H1 (cell line): Measurements from ENCODE around the gene FBXO45. TPM values are rescaled to one million over a fixed set of nuclear protein-coding genes. Genes with fewer than 3 reads are reported as not detected.

Experiments used
- CTCF ChIA-PET: fragments of 300-600 bp; sonication (Branson Sonifier 250); formaldehyde crosslinking; loops from one replicate; lab custom pipeline; 2021; ENCODE audit not compliant: partially characterized antibody; lab: Charles Lee
- POLR2A ChIA-PET: fragments of 300-600 bp; sonication (Branson Sonifier 250); formaldehyde crosslinking; loops from one replicate; lab custom pipeline; 2021; ENCODE audit warnings: inconsistent platforms; ENCODE audit not compliant: partially characterized antibody; lab: Charles Lee
- DNase-seq, 2 experiments: peaks; one replicate each; pipeline versions ENCODE4 v3.0.0 to v3.0.0-alpha.2; 2010 to 2022; ENCODE audit warnings: low spot score in 2 of 2, low read depth in 1 of 2, mixed read lengths in 1 of 2
- FAIRE-seq: peaks from 2 replicates; lab custom pipeline; 2011; peaks lifted over from hg19 to GRCh38; lab: Jason Lieb, UNC
- H2AFZ ChIP-seq: 2 replicates; pipeline ENCODE4 v1.8.1; 2012; ENCODE audit warnings: low read length, inconsistent platforms
- H2AK5ac ChIP-seq: 2 replicates; pipeline ENCODE4 v1.6.1; 2013; ENCODE audit warnings: low read depth, low read length
- H2BK120ac ChIP-seq: replicated peaks from 2 replicates; pipeline ENCODE3; 2013; ENCODE audit warnings: low read depth, low read length, inconsistent platforms
- H2BK12ac ChIP-seq: 2 replicates; pipeline ENCODE4 v1.6.1; 2013; ENCODE audit warnings: low read depth, low read length
- H2BK15ac ChIP-seq: 2 replicates; pipeline ENCODE4 v1.6.1; 2013; ENCODE audit warnings: low read length
- H2BK20ac ChIP-seq: 2 replicates; pipeline ENCODE4 v1.6.1; 2013; ENCODE audit warnings: low read length
- H2BK5ac ChIP-seq: 2 replicates; pipeline ENCODE4 v1.6.1; 2013; ENCODE audit warnings: low read depth, low read length
- H3K14ac ChIP-seq: 2 replicates; pipeline ENCODE4 v1.6.1; 2013; ENCODE audit warnings: inconsistent platforms; ENCODE audit not compliant: insufficient read length
- H3K18ac ChIP-seq: 2 replicates; pipeline ENCODE4 v1.6.1; 2013; ENCODE audit warnings: low read length; ENCODE audit errors: extremely low read depth
- H3K23ac ChIP-seq: 2 replicates; pipeline ENCODE4 v1.6.1; 2013; ENCODE audit warnings: inconsistent platforms; ENCODE audit not compliant: insufficient read length
- H3K23me2 ChIP-seq: 2 replicates; pipeline ENCODE4 v1.6.1; 2013; ENCODE audit warnings: low read depth, low read length
- H3K27ac ChIP-seq: 2 replicates; pipeline ENCODE4 v1.6.1; 2011; ENCODE audit warnings: low read depth, low read length, inconsistent platforms
- H3K27me3 ChIP-seq, 4 experiments: replicated peaks in 1 of 4; 1 replicate in 1 of 4; 2 replicates in 3 of 4; pipeline versions ENCODE4 v1.6.1 to v1.8.1; 2011 to 2013; ENCODE audit warnings: low read length in 3 of 4, mild to moderate bottlenecking in 3 of 4, inconsistent platforms in 2 of 4, mixed read lengths in 2 of 4, moderate library complexity in 1 of 4; ENCODE audit not compliant: control insufficient read depth in 3 of 4, insufficient read depth in 3 of 4; ENCODE audit errors: extremely low read depth in 1 of 4
- H3K36me3 ChIP-seq, 4 experiments: 2 replicates each; pipeline versions ENCODE4 v1.6.1 to v1.8.1; 2011 to 2013; ENCODE audit warnings: mild to moderate bottlenecking in 4 of 4, low read length in 3 of 4, moderate library complexity in 2 of 4, control low read depth in 1 of 4, inconsistent platforms in 1 of 4; ENCODE audit not compliant: insufficient read depth in 4 of 4, control insufficient read depth in 2 of 4
- H3K4ac ChIP-seq: replicated peaks from 2 replicates; pipeline ENCODE3; 2013; ENCODE audit warnings: low read length, low read depth, mixed read lengths, inconsistent platforms; ENCODE audit not compliant: insufficient read length
- H3K4me1 ChIP-seq, 4 experiments: replicated peaks in 1 of 4; 1 replicate in 1 of 4; 2 replicates in 3 of 4; pipeline versions ENCODE4 v1.6.1 to v1.8.1; 2011 to 2013; ENCODE audit warnings: low read length in 3 of 4, inconsistent platforms in 2 of 4, mixed read lengths in 1 of 4; ENCODE audit not compliant: insufficient read depth in 4 of 4, control insufficient read depth in 3 of 4
- H3K4me2 ChIP-seq, 2 experiments: 2 replicates each; pipeline versions ENCODE4 v1.6.1 to v1.8.1; 2011 to 2013; ENCODE audit warnings: low read depth in 2 of 2, low read length in 2 of 2, control low read depth in 1 of 2, inconsistent platforms in 1 of 2, mild to moderate bottlenecking in 1 of 2; ENCODE audit not compliant: insufficient read depth in 1 of 2
- H3K4me3 ChIP-seq, 4 experiments: fragments of 200-600, 300-600 bp in 1 of 4; sonication (generic), shearing (Covaris generic), sonication (Bioruptor Twin) in 1 of 4; 2 replicates each; pipeline versions ENCODE4 v1.5.1 to v1.8.1; 2011 to 2016; ENCODE audit warnings: low read length in 4 of 4, low read depth in 3 of 4, control low read depth in 2 of 4, inconsistent platforms in 2 of 4, mild to moderate bottlenecking in 2 of 4, mixed read lengths in 1 of 4, moderate library complexity in 1 of 4; ENCODE audit not compliant: insufficient read depth in 2 of 4; ENCODE audit errors: extremely low read depth in 1 of 4
- H3K56ac ChIP-seq: replicated peaks from 2 replicates; pipeline ENCODE3; 2013; ENCODE audit warnings: low read depth, mild to moderate bottlenecking, mixed read lengths, low read length, inconsistent platforms; ENCODE audit not compliant: insufficient read length
- H3K79me1 ChIP-seq: 2 replicates; pipeline ENCODE4 v1.6.1; 2013; ENCODE audit warnings: low read depth, low read length, control low read depth
- H3K79me2 ChIP-seq, 2 experiments: 2 replicates each; pipeline versions ENCODE4 v1.6.1 to v1.8.1; 2012 to 2013; ENCODE audit warnings: low read length in 2 of 2, mild to moderate bottlenecking in 2 of 2, inconsistent platforms in 1 of 2; ENCODE audit not compliant: insufficient read depth in 2 of 2, control insufficient read depth in 1 of 2
- H3K9ac ChIP-seq, 4 experiments: replicated peaks in 1 of 4; 1 replicate in 1 of 4; 2 replicates in 3 of 4; pipeline versions ENCODE4 v1.6.1 to v1.8.1; 2011 to 2013; ENCODE audit warnings: low read depth in 3 of 4, low read length in 3 of 4, control low read depth in 2 of 4, mild to moderate bottlenecking in 2 of 4, moderate library complexity in 2 of 4, inconsistent platforms in 1 of 4; ENCODE audit errors: extremely low read depth in 1 of 4
- H3K9me3 ChIP-seq, 2 experiments: 2 replicates each; pipeline versions ENCODE4 v1.6.1 to v1.8.1; 2012 to 2013; ENCODE audit warnings: mild to moderate bottlenecking in 2 of 2, moderate library complexity in 2 of 2, control low read depth in 1 of 2, inconsistent platforms in 1 of 2, low read depth in 1 of 2, low read length in 1 of 2, mixed read lengths in 1 of 2; ENCODE audit not compliant: insufficient read depth in 2 of 2
- H4K20me1 ChIP-seq, 2 experiments: replicated peaks in 1 of 2; 2 replicates each; pipeline versions ENCODE3 to v1.8.1; 2011 to 2013; ENCODE audit warnings: inconsistent platforms in 2 of 2, low read length in 2 of 2, mild to moderate bottlenecking in 1 of 2; ENCODE audit not compliant: insufficient read depth in 2 of 2, control insufficient read depth in 1 of 2
- H4K5ac ChIP-seq: 2 replicates; pipeline ENCODE4 v1.6.1; 2013; ENCODE audit warnings: low read length, low read depth, mixed read lengths, inconsistent platforms; ENCODE audit not compliant: insufficient read length
- H4K8ac ChIP-seq: 2 replicates; pipeline ENCODE4 v1.8.0; 2013; ENCODE audit warnings: mild to moderate bottlenecking, moderate library complexity, low read length, inconsistent platforms; ENCODE audit not compliant: insufficient read depth; ENCODE audit errors: extremely low read depth
- H4K91ac ChIP-seq: replicated peaks from 2 replicates; pipeline ENCODE3; 2013; ENCODE audit warnings: low read length, mixed read lengths, inconsistent platforms; ENCODE audit not compliant: insufficient read length
- CBX5 ChIP-seq: fragments of 300-800, 300-1000 bp; sonication (generic); IDR thresholded peaks from 2 replicates; pipeline ENCODE4 v1.7.1; 2016; ENCODE audit warnings: antibody characterized with exemption, low read length, low read depth
- CREB1 ChIP-seq: IDR thresholded peaks from 2 replicates; pipeline ENCODE4 v1.6.1; 2012; ENCODE audit warnings: inconsistent platforms
- EGR1 ChIP-seq: IDR thresholded peaks from 2 replicates; pipeline ENCODE4 v1.6.1; 2011; ENCODE audit warnings: low read depth, low read length, borderline replicate concordance
- HDAC2 ChIP-seq, 2 experiments: fragments of 300-600 bp in 1 of 2; sonication (generic) in 1 of 2; IDR thresholded peaks; 2 replicates each; pipeline ENCODE4 v1.6.1; 2011 to 2012; ENCODE audit warnings: low read depth in 2 of 2, low read length in 2 of 2, mild to moderate bottlenecking in 2 of 2, moderate library complexity in 2 of 2, borderline replicate concordance in 1 of 2, inconsistent platforms in 1 of 2
- KDM4A ChIP-seq: IDR thresholded peaks from one replicate; pipeline ENCODE4 v1.7.1; 2012; ENCODE audit warnings: low read depth, mild to moderate bottlenecking, moderate library complexity, low read length, inconsistent platforms; ENCODE audit not compliant: severe bottlenecking
- PHF8 ChIP-seq: fragments of 200-600 bp; sonication (generic); conservative IDR thresholded peaks from 2 replicates; pipeline ENCODE4 v1.7.1; 2012; ENCODE audit warnings: low read depth, mild to moderate bottlenecking, inconsistent platforms, low read length, moderate library complexity
- TAF7 ChIP-seq: optimal IDR thresholded peaks from 2 replicates; pipeline ENCODE3; 2011; ENCODE audit warnings: low read depth, mild to moderate bottlenecking, inconsistent platforms, low read length, moderate library complexity, borderline replicate concordance
- TBP ChIP-seq: IDR thresholded peaks from 2 replicates; pipeline ENCODE4 v1.6.1; 2011; ENCODE audit warnings: low read depth, low read length, improper control_type of control experiment
- WGBS, 2 experiments: shearing (Covaris generic) in 1 of 2; methylation state at CpG; one replicate each; pipeline versions ENCODE4 v1.1.6 to v1.1.7; 2013 to 2015; ENCODE audit warnings: low lambda C conversion rate in 2 of 2, mixed read lengths in 2 of 2, inconsistent platforms in 1 of 2, low coverage in 1 of 2, missing lambda C conversion rate in 1 of 2; ENCODE audit not compliant: insufficient replicate concordance in 2 of 2, insufficient coverage in 1 of 2, insufficient read length in 1 of 2; ENCODE audit errors: extremely low coverage in 1 of 2, missing lambda C conversion rate in 1 of 2; 5-methylcytosine and 5-hydroxymethylcytosine counted together
- polyA plus RNA-seq, 7 experiments: library from polyadenylated mRNA; depleted of rRNA in 3 of 7; stranded (reverse) in 5 of 7; unstranded in 2 of 7; fragments of >200 nt in 5 of 7; fragments of 200-250 nt in 2 of 7; gene quantifications; 1 replicate in 5 of 7; 2 replicates in 1 of 7; 4 replicates in 1 of 7; pipeline versions ENCODE4 v1.2.1 to v1.2.3, GENCODE V29; 2011 to 2013; ENCODE audit warnings: missing spikeins in 2 of 7, mixed read lengths in 2 of 7
- total RNA-seq: library from RNA; stranded (reverse); fragmentation: NEBNext Ultra II Directional; extraction: Animal tissue kit (Norgen Biotek cat#: 25700); gene quantifications from 2 replicates; pipeline ENCODE4 v1.2.1, GENCODE V29; 2021

Gene FBXO45
- total and polyA plus RNA-seq, 2 of the 8 experiments (the other 6 are each of a cell fraction or from before 2014, with no cell fraction given): 5.2 to 19.4 TPM

- no peak overlapping the region for H2AK5ac ChIP-seq
- H2BK15ac ChIP-seq: no peak overlapping the region
- no peak overlapping the region for H2BK5ac ChIP-seq
- no peak overlapping the region for H3K18ac ChIP-seq
- no peak overlapping the region for H4K8ac ChIP-seq
- H3K27me3 ChIP-seq: no peaks in the 10 kb centered on the region
- no peak overlapping the region for H4K91ac ChIP-seq
- no peak overlapping the region for H2AFZ ChIP-seq
- H4K20me1 ChIP-seq: no peaks in the 10 kb centered on the region
- H3K23me2 ChIP-seq: no peaks in the 10 kb centered on the region; the same call in 1 of the 2 replicates
- no peak for FAIRE-seq
- H3K14ac ChIP-seq: no peak overlapping the region
- no peak overlapping the region for H3K4me2 ChIP-seq
- no peak overlapping the region for H3K27ac ChIP-seq
- no peaks in the 10 kb centered on the region for H3K36me3 ChIP-seq
- no peak overlapping the region for H2BK20ac ChIP-seq
- peaks cover 0 to 5% (median 3%) of the 10 kb centered on the region in 4 experiments; a peak in 6 of 7 replicates for H3K4me1 ChIP-seq
- no peaks in the 10 kb centered on the region for H3K9me3 ChIP-seq
- DNase-seq: no peak
- H3K56ac ChIP-seq: no peak overlapping the region
- H3K23ac ChIP-seq: no peak overlapping the region
- no peak overlapping the region for H3K9ac ChIP-seq
- H2BK12ac ChIP-seq: no peak overlapping the region
- H4K5ac ChIP-seq: no peak overlapping the region
- no peaks in the 10 kb centered on the region for H3K79me2 ChIP-seq
- ChIA-PET POLR2A (no interaction called here), CTCF (interaction anchor here (1.1 kb wide), 1 partner anchor 16 kb away, joined by 3 read pairs; no protein-coding TSS in a partner anchor)
- TF ChIP-seq CBX5: no peak
- TF ChIP-seq PHF8: no peak
- TF ChIP-seq TAF7: no peak
- no peak for TF ChIP-seq KDM4A
- no peak for TF ChIP-seq CREB1
- TF ChIP-seq TBP: no peak
- no peak for TF ChIP-seq EGR1
- TF ChIP-seq HDAC2 (IDR thresholded peaks at IDR 0.05; ENCODE audit: borderline replicate concordance in 1 of 2, low read depth in 2 of 2, low read length in 2 of 2): no peak
- no peak overlapping the region for H3K4ac ChIP-seq
- no peak overlapping the region for H2BK120ac ChIP-seq
- H3K79me1 ChIP-seq: no peaks in the 10 kb centered on the region
- H3K4me3 ChIP-seq: no peak overlapping the region
- WGBS, 2 experiments: 93% methylated on average over 6 of the region's 6 CpGs; no CpG with 5 or more reads in 1 of the 2 experiments
Measured at GRCh38 chr3:196625331-196625730, 56.9 kb downstream of the FBXO45 start.
